Inflammatory macrophage treated with lipopolysaccharide for 1 hour (primary cell): ENCODE data around the gene DLG1.
A peak's percentile ranks its signal among the peaks of the same experiment; 100 is the strongest.
"Not testable (repeated sequence)": the region's sequence is repeated elsewhere in the genome, so short reads cannot be mapped to it uniquely, and the experiment has no call there.

Experiments
- DNase-seq, 2 donors: peaks; one replicate each; pipeline ENCODE4 v3.0.0-alpha.2; 2020 to 2022

DLG1 gene

DNA sequence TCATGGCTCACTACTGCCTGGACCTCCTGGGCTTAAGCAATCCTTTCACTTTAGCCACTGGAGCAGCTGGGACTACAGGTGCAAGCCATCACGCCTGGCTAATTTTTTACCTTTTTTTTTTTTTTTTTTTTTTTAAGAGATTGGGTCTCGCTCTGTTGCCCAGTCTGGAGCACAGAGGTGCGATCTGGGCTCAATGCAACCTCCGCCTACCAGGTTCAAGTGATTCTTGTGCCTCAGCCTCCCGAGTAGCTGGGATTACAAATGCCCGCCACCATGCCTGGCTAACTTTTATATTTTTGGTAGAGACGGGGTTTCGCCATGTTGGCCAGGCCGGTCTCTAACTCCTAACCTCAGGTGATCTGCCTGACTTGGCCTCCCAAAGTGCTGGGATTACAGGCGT, 218.1 kb downstream of the DLG1 start:
- DNase-seq, result no peak

DNA sequence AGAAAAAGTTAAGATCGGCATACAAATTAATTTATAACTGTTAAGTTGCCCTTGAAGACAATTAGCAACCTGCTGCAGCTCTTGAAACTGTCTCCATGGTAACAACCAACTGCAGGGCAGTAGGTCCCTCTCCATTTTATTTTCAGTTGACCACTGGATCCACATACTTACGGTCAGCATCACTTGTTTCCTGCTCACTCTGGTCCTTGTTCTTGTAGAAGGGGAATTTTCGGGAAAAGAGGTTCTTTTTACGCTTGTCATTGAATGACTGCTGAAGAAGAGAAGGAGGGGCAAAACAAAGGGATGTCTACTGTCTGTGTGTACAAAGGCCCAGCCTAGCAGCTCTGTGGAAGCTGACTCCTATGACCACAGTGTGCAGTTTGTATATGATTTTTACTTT, 222.0 kb downstream of the DLG1 start:
- DNase-seq, result no peak

DNA sequence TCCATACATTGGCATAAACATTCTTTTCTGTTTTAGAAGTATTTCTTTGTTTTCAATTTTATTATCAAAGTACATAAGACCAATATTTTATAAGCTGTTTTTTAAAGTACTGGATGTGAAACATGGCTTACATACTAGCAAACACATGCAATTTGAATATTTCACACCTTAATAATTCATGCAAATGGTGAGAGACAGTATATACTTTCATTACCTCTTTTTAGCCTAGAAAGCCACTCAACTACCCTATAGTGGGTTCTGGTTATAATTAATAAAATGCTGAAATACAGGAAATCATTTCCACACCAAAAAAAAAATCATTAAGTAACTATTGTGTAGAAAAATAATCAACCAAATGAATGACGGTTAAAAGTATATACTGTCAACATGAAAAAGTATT, 230.3 kb downstream of the DLG1 start:
- no peak for DNase-seq

DNA sequence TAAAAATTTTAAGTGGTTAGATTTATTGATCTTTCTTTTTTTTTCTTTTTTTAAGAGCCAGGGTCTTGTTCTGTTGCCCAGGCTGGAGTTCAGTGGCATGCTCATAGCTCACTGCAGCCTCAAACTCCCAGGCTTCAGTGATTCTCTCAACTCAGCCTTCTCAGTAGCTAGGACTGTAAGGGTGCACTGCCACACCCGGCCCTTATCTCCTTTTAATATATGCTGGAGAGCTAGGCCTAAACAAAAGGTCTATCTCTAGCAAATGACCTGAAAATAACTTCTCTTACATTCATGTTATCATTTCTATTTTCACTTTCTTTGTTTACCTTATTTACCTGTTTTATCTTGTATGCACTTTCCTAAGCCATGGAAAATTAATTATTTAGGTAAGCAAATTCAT, 233.6 kb downstream of the DLG1 start:
- no peak for DNase-seq

DNA sequence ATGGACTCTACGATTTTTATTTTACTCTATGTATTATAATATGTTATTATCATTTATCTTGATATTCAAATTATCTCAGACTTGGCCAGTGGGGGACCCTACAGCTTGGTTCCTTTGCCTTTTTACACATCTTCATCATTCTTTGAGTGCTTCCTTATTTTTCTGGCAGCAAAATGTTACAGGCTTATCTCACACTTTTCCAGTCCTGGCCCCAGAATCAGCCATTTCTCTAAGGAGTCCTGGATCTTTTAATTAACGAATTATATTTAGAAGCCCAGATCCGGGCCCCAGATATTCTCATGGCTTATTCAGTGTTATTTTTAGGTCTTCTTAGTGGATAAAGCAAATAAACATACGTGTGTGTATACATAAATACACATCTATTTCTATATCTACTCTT, 236.0 kb downstream of the DLG1 start:
- DNase-seq, result no peak

DNA sequence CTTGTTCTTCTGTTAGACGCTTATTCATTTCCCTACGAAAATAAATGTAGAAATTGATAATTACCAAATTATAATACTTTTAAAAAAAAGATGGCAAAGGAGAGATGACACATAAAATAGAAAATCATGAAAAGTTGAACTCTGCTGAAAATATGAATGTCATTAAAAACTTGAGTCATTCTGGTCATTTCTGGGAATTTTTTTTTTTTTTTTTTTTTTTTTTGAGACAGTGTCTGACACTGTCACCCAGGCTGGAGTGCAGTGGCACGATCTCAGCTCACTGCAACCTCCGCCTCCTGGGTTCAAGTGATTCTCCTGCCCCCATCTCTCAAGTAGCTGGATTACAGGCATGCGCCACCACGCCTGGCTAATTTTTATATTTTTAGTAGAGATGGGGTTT, 246.8 kb downstream of the DLG1 start:
- DNase-seq, result peak; percentile 23 to 54

DNA sequence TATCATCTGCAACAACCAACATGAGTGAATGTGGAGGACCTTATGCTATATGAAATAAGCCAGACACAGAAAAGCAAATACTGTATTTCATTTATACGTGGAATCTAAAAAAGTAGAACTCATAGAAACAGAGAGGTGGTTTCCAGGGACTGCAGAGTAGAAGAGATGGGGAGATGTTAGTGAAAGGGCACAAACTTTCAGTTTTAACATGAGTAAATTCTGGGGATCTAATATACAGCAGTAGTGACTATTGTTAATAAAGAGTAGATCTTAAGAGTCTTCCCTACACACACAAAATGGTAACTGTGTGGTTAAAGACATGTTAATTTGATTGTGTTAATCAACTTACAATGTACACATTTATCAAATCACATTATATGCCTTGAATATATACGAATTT, 247.9 kb downstream of the DLG1 start:
- DNase-seq, result no peak

DNA sequence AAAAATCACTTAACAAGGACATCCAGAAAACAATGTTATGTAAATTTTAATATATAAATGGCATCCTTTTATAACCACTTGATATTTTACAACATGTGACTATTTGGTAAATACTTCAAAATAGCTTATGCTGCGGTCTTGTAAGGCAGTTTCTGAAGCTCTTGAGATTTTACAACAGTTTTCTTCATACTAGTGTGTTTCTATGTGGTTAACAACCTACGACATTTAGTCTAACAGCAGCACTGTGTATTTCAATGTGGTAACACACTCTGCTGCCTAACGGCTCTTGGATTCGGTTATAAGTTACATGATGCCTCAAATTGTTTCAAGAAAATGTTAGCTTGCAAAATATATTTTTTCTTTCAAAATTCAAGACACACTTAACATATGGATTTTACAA, 255.9 kb downstream of the DLG1 start:
- no peak for DNase-seq

DNA sequence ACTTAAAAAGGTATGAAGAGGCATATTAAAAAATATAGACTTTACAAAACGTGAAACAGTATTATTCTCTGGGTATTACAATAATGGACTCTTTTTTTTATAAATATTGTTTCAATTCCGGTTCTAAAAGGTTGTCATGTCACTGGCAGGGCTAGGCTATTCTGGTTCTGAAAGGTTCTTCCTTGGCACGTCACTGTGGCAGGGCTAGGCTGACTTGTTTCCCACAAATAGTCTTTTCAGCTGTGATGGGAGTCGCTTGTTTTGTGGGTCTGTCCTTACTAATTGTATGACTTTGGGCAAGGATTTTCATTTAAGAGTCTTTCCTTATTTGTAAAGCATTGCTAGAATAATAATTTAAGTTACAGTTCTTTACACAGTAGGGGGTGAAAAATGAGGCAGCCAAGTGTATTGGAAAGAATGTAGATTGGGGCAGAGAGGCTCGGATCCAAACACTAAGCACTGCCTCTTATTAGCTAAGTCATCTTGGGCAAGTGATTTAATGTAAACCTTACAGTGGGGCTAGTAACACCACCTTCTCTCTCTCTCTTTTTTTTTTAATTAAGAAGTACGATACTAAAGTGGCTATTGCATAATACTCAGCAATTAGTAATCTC, 256.4 kb downstream of the DLG1 start:
- no peak for DNase-seq

DNA sequence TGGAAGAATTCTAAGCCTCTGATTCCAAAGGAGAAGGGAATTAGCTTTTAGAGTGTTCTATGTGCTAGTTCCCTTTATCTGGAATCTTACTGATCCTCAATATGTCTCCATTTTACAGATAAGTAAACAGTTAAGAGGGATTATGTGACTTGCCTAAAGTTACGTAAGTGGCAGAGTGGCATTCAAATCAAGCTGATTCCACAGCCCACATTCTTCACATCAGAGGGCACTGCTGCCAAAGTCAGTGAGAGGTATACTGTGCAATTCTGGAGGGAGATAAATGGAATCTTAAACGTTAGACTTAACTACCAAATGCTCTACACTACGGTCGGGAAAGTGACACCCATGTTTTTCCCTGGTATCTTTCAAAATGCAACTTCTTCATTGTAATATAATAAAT, 257.8 kb downstream of the DLG1 start:
- DNase-seq, result no peak

DNA sequence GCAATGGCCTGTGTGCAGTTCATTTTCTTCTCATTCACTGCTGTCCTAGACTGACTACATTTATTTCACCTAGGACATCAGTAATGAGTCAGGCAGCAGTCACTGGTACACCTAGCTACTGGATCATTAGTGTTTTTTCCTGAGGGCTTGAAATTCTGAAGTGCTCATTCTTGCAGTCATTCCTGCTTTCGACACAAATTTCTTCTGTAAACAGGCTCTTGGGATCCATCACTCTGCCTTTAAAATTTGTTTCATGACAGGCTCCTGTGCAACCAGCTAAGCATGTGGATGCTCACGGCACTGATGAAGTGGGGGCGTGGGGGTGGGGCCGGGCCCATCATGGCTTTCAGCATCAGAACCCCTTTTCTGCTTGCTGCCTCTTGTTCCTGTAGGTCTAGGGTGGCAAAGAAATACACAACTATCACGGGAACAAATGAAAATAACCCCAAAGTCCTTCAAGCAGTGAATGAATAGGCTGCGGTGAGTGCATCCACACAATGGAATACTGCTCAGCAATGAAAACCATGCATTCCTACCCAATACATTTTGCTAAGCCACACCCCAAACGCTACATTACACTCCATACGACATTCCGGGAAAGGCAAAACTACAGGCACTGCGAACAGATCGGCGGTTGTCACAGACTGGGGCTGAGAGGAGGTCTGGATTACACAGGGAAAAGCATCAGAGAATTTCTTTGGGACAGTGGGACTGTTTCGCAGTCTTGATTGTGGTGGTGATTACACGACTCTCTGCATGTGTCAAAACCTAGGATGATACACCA, 259.5 kb downstream of the DLG1 start:
- no peak for DNase-seq

DNA sequence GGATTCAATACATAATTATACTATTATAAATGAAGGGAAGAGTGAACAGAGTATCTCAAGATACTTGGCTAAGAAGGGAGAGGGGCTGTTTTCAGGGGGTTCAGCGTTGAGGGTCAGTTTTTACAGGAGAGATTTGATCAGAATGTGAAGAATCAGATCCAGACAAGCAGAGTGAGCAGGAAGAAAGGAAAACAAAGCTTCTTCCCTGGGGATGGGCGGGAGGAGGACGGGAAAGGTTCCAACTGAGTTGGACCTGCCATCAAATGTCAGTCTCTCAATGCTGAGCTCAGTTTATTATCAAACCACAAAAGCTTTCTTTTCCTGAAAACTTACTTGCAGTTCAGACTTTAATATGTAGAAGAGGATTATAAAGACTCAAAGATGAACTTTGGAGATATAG, 262.8 kb downstream of the DLG1 start:
- DNase-seq, result no peak

DNA sequence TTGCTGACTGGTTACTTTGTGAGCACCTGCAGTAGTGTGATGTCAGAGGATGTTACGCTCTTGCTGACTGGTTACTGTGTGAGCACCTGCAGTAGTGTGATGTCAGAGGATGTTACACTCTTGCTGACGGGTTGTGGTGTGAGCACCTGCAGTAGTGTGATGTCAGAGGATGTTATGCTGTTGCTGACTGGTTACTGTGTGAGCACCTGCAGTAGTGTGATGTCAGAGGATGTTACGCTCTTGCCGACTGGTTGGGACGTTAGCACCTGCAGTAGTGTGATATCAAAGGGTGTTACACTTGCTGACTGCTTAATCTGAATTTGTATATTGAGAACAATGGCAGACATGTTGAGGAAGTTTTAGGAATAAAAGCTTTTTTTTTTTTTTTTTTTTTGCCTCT, 263.6 kb downstream of the DLG1 start:
- not testable (repeated sequence) for DNase-seq

DNA sequence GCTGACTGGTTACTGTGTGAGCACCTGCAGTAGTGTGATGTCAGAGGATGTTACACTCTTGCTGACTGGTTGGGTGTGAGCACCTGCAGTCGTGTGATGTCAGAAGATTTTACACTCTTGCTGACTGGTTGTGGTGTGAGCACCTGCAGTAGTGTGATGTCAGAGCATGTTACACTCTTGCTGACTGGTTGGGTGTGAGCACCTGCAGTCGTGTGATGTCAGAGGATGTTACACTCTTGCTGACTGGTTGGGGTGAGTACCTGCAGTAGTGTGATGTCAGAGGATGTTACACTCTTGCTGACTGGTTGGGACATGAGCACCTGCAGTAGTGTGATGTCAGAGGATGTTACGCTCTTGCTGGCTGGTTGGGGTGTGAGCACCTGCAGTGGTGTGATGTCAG, 264.6 kb downstream of the DLG1 start:
- not testable (repeated sequence) for DNase-seq

DNA sequence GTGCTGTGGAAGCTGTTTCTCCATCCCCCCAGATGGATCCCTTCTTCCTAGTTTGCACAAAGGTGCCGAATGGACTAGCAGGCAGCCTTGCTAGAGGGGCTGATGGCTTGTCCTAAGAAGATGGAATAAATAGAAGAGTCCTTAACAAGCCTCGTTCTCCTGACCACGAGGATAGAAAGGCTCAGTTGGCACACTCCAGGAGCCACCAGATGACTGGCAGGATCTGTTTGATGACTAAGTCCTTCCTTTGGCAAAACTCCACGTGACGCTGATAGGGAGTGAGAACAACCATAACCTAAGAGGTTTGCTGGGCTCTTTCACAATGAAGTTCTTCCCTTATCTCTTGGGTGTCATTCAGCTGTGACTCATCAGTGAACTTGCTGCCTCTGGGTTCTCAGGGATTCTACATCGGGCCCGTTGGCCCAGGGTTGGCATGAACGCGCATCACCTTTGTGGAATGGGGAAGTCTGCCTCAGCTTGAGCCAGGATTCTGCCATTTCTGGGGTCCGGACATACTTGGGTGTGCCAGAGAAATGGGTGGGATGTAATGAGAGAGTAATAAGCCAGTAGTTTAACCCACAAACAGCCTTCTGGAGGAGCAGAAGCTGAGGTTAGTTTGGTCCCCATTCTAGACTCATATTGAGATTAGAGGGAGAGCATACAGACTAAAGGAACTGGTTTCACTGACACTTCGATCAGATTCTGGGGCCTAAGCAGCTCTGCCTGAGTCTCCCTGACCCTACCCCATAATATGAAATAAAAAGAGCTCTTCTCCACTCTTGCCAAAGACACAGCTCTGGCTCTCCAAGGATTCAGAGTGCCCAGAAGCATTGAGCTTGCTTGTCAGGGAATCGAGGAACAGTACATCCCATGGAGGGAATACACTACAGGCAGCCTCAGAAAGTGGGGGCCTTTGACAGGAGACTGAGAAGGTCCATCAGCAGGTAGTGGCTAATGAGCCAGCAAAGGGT, 266.8 kb downstream of the DLG1 start:
- DNase-seq, result peak; percentile 91 to 99

DNA sequence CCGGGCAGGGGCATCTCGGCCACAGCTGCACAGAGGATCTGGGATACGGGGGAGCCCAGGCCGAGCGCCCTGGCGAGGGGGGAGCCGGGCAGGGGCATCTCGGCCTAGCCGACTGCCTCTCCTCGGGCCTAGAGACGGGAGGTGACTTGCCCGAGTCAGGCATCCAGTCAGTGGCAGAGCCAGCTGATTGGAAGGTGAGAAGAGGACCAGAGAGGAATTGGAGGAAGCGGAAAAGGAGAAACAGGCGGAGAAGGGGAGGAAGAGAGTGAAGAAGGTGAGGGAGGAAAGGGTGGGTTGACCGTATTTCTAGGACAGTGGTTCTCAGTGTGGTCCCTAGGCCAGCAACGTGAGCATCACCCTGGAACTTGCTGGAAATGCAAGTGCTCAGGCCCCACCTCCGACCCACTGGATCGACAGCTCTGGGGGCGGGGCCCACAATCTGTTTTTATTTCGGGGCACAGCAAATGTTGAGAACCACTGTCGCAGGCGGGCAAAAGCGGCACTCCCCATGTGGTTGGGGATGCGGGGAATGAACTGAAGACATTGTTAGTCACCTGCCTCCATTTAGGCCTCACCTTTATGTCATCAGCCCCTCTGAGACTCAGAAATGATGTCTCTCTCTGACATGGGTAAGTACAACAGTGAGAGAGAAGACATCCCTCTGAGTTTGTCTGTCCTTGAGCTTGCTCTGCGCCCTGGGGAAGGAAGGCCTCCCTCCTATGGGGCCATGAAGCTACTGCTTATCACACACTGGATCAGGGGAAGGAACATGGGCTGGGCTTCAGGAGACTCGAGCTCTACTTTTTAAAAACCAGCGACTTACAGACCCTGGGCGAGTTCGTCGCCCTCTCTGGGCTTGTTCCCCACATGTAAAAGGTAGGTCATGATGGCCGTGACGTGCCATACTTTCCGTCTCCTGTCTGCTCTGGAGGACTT, 267.8 kb downstream of the DLG1 start:
- no peak for DNase-seq

DNA sequence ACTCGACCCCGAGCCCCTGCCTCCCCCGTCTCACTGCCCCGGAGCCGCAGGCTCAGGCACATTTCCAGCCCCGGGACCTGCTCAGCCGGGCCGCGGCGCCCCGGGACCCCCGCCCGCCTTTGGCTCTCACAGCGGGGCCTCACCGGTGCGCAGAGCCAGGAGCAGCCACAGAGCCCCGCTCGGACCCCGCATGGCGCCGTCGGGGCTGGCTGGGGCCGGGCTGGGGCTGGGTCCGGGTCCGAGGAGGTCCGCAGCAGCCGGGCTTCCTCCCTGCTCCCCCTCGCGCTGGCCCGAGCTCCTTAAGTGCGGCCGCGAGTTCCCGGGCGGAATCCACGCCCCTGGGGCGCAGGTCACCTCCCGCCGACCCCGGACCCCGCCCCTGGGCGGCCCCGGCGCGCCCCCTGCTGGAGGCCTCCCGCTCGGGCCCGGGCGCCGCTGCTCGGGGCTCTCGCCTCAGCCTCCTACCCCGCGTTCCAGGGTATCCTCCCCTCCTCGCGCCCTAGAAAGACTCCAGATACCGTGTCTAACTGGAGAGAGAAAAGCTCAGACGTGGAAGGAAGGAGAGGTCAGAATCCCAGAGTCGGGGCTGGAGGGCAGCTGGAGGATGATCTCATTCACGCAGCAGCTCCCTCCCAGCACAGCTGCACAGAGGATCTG, 268.8 kb downstream of the DLG1 start, which contains the start of gene MELTF:
TSS of gene MELTF (minus strand) at position 307 of the 657 bp plus-strand sequence. CDS start at position 192, 115 bp downstream.
- peak; percentile 53 to 73 for DNase-seq

DNA sequence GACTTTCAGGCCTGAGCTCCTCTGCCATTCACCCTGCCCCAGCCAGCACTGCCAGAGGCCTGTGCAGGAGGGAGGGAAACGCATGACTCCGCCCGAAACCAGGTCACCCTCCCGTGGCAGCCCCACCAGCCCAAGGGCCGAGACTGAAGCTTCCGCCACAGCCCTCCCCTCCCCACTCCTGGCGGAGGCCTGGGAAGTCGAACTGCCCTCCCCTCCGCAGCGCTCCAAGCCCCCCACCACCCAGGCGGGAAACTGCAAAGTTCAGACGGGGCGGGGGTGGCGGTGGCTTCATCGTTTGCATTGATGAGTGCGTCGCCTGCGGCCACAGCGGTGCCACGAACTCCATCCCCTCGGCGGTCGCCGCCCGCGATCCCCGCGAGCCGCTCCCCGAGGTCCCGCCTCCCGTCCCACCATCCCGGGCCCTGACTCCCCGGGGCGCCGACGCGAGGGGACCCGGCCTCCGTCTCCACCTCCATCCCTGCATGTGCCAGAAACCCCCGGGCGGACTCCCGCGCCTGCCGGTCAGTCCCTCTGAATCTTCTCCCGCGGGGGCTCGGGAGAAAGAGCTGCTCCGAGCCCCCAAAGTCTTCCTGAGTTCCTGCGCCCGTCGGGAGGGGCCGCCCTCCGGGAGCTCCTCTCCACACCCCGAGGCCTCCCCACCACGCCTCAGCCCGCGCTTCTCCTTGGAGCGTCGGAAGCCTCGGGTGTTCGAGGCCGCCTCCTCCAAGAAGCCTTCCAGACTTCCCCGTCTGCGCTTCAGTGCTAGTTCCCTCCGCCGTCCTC, 269.5 kb downstream of the DLG1 start:
- no peak for DNase-seq

DNA sequence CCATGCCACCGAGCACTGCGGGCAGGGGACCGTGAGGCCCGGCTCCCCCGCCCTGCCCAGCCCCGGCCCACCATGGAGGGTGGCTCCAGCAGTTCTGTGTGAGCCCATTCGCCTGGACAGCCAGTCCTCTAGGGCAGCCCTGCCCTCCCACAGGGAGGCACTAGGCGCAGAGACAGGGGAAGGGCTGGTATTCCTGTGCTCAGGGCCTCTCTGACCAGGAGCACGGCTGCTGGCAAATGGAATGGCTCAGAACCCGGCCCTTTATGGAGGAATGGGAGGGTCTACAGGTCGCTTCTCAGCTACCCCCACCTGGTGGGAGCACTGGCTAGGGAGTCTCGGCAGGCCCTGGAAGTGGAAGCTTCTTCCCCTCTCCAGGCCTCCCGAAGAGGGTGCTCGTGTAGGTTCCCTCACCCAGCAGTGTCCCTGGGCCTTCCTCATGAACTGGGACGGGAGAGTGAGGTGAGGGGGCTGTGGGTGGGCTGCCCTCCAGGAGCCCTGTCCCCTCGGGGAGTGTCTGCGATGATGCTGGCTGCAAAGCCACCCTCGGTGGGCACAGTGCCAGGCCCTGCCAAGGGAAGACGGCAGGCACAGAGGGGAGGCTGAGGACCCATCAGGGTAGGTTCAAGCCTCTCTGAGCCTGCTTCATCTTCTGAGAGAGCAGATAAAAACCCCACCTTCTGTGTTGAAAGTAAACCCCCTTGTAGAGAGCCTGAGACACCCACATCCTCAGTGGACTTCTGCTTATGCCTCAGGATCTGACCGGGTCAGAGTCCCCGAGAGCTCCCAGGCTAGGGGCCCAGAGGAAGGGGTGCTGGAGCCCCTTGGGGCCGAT, 270.3 kb downstream of the DLG1 start:
- peak; percentile 20 to 33 for DNase-seq
